NCI-H128 (cell line): ENCODE results near the gene SAMD4B.
"Not testable (repeated sequence)": the region's sequence is repeated elsewhere in the genome, so short reads cannot be mapped to it uniquely, and the experiment has no call there.

Source experiments
- DNase-seq: peaks from one replicate; lab custom pipeline; 2025; ENCODE audit not compliant: unreplicated experiment; lab: John Stamatoyannopoulos, UW

The SAMD4B gene

DNA sequence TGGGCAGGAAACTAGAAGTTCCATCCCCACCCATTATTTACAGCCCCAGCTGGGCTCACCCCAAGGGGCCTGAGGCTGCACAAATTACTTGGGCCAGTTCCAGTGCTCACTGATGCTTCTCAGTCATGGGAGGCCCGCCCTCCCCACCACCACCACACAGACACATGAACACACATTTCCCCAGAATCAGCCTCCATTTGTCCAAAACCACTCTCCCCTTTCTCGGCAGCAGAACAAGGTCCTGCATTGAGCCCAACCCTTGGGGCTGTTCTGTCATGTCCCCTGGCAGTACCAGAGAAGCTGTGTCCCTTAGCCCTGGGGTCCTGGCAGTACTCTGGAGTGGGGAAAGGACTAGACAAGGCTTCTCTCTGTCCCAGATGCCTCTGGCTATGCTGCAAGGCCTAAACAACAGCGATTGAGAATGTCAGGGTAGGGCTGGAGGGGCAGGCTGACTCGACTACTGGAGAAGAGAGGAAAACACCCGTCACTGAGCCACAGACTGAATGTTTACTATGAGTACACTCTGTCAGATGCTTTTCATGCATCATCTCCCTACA is 21.8 kb downstream of the SAMD4B start:
- DNase-seq, result no peak

DNA sequence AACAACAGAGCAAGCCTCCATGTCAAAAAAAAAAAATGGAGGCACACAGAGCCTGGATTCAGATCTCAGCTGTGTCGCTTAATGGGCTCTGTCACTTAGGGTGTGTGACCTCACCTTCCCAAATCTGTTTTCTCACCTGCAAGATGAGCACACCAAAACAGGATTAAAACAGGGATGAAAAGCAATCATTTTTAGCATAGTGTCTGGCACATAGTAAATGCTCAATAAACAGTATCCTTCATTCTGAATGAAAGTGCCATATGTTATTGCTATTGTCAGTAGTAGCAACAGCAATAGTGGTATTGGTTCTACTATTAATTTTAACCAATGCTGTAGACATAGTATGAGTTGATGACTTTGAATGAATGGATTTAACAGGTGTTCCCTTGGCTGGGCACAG is 23.3 kb downstream of the SAMD4B start:
- DNase-seq, result no peak

DNA sequence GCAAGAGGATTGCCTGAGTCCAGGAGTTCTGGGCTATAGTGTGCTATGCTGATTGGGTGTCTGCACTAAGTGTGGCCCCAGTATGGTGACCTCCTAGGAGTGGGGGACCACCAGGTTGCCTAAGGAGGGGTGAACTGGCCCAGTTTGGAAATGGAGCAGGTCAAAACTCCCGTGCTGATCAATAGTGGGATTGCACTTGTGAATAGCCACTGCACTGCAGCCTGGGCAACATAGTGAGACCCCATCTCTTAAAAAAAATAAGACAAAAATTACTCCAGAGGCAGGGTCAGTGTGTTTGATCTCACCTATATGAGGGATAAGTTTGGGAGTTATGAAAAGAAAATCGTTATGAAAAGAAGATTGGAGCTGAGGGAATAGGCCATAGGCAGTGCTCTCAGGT is 27.0 kb downstream of the SAMD4B start:
- no peak for DNase-seq

DNA sequence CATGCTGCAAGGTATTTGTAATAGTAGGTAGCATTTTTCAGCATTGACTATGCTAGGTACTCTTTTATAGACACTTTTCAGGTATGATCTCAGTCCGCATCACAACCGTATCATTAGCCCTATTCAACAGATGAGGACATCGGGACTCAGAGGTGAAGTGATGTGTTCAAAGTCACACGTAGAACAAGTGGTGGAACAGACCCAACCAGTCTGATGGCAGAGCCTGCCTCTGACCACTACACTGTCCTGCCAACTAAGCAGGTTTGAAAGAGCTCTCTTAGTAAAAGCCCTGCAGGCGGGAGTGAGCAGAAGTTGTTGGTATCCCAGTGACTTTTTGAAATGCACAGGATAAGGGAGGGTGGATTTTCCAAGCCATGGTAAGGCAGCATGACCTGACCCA is 28.5 kb downstream of the SAMD4B start:
- DNase-seq, result no peak

DNA sequence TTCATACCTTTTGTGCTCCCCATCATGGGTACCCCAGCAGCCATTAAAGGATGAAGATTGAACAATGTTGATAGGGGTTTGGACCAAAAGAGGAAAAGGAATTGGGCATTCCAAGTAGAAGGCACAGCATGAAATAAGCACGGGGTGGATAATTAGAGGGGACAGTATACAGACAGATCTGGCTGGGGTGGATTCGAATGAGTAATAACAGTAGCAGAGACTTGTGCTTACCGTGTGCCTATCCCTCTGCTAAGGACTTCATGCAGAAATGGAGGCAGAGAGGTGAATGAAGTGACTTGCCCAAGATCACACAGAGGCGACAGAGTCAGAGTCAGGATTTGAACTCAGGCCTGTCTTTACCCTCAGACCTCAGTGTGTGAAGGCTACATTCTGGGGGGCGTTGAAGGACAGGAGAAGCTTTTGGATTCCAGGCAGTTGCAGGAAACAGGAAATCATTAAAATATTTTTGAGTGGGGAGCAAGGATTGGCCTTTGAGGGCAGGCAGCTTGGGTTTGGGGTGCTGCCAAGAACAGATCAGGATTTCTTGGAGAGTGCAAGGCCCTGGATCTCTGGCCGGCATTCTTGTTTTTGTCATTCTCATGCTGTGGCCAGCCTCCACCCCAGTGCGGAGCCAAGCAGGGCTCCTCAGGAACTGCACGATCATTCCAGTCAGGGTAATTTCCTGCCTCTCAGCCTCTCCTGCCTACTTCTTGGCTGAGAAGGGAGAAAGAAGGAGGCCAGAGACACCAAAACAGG is 30.0 kb downstream of the SAMD4B start:
- DNase-seq, result no peak

DNA sequence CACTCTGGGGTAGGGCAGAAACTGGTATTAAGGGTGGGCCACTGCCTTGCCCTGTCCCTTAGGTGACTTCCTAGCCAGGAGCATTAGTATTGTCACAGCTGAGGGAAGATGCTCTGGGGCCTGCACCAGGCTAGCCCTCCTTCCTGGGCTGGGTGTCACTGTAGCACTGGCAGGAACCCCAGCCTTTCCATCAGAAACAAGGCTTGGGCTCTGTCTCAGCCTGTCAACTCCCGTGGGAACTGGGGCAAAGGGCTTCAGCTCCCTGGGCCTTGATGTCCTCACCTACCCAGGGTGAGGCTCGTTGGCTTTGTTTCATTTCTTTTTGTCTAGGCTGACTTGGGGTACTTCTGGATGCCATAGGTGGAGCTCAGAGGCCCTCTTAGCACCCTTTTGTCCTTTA is 30.7 kb downstream of the SAMD4B start:
- DNase-seq, result no peak

DNA sequence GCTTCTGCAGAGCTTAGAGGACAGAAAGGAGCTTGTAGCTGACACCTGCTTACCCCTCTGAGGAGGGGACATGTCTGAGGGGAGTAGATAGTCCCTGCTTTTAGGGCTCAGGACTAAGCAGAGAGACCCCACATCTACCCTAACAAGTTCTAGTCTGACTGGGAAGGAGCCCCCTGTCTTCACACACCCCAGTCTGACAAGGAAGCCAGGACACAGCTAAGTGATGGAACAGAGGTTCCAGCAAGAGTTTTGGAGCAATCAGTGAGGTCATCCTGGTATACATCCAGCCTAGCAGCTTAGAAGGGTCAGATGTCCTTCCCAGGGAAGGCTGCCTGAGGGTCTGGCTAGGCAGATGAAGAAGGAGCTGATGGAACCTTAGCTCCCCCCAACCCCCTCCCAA is 33.7 kb downstream of the SAMD4B start:
- no peak for DNase-seq

DNA sequence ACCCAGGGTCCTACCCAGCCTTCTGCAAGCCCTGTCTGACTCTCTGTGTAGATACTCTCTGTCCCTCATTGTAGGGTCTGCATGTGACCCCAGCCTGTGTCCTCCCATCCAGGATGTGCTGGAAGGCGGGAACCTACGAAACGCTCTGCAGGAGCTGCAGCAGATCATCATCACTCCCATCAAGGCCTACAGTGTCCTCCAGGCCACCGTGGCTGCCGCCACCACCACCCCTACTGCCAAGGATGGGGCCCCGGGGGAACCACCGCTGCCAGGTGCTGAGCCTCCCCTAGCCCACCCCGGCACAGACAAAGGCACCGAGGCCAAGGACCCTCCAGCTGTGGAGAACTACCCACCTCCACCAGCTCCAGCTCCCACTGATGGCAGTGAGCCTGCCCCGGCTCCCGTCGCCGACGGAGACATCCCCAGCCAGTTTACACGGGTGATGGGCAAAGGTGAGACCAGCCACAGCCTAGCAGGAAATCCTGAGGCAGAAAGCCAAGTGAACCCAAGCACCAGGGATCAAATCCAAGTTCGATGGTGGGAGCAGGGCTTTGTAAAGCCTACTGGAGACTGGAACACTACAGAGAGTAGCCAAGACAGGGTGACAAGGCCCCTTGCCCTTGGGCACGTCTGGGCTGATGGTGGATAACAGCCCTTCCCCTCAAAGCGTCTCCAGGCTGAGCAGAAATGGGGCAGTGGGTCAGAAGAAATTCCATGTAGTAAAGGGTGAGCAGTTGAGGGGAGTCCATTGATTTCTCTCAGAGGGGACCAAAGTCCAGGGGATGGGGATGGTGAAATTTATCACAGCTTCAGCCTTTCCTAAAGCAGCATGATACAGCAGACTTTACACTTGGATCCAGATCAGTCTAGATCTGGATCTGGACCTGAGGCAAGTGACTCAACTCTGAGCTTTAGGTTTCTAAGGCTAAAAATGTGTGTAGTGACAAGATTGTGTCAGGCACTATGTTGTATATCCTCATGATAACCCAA is 35.4 kb downstream of the SAMD4B start:
- DNase-seq, result no peak

DNA sequence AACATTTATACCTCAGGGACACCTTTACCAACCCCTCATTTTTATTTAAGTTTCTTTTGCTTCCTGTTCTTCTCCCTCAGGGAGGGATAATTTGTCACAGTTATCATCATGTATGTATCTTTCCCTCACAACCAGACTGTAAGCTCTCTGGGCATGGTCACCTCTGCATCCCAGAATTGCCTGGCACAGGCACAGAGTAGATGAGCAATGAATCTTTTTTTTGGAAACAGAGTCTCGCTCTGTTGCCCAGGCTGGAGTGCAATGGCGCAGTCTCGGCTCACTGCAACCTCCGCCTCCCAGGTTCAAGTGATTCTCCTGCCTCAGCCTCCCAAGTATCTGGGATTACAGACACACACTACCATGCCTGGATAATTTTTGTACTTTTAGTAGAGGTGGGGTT is 37.1 kb downstream of the SAMD4B start:
- DNase-seq, result not testable (repeated sequence)

DNA sequence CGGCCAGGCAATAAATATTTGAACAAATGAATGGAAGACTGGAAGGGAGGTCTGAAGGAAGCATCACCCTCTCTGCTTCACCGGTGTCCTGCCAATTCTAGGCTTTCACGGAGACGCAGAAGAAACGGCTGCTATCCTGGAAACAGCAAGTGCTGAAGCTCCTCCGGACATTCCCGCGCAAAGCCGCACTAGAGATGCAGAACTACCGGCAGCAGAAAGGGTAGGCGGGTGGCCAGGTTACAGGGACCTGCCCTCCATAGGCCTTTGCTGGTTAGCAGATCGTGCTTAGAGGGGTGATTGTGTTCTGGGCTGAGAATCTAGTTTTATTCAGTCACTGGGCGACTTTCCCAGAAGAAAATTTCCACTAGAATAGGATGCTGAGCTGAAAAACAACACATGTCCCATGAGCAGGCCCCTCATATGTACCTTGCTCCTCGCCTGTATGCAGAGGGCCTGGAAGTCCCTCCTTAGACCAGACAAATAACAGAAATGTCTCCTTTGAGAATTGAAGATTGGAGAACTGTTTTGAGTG is 37.7 kb downstream of the SAMD4B start:
- DNase-seq, result no peak

DNA sequence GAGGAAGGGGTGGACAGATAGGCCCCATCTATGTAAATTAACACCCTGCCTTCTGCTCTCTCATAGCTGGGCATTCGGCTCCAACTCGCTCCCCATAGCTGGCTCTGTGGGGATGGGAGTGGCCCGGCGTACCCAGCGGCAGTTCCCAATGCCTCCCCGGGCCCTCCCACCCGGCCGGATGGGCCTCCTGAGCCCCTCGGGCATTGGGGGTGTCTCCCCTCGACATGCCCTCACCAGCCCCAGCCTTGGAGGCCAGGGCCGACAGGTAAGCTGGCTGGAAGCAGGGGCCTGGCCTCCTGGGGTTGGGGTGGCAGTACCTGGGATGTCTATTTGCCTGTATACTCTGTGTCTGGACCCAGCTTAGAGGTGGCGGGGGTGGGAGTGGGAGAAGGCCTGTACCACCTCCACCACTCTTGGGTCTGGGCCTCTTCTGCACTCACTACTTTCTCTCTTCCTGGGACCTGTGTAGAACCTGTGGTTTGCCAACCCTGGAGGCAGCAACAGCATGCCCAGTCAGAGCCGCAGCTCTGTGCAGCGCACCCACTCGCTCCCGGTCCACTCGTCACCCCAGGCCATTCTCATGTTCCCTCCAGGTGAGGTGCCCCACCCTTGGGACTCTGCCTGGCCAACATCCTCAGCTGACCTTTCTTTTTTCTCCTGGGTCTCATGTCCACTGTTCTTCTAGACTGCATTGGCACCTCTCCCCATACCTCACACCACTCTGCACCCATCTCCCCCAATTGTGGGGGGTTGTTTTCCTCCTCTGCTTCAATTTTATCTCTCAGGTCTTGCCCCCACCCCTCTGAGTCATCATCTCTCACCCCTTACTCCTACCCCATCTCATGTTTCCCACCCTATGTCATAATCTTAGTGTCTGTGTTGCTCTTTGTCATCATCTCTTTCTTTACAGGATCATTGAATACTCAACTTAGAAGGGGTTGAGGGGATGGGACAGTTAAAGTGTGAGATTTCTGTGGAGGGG is 38.6 kb downstream of the SAMD4B start:
- no peak for DNase-seq

DNA sequence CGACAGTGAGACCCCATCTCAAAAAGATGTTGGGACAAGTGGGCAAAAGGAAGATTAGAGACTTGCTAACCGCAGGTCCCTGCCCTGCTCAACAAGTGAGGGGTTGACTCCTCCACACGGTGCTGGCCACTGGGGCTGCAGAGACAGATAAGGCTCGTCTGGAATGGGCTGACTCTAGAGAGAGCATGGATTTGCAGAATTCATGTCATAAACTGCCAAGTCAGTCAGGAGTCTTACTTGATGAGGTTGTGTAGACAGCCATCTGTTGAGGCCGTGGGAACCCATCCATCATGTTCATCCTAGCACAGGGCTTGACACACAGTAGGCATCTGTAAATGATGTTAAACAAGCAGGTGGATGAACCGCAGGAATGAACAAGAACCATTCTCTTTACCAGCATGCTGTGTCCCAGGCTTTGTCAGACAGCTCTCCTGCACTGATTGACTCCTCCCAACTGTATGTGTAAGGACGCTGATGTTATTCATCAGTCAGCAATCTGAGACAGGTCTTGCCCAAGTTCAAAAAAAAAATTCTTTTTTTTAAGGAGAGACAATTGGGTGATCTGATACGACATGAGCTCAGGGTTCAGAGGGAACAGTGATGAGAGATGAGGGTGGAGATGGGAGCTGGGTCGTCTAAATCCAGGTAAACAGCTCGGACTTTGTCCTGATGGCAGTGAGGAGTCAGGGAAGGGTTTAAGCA is 39.8 kb downstream of the SAMD4B start:
- no peak for DNase-seq

DNA sequence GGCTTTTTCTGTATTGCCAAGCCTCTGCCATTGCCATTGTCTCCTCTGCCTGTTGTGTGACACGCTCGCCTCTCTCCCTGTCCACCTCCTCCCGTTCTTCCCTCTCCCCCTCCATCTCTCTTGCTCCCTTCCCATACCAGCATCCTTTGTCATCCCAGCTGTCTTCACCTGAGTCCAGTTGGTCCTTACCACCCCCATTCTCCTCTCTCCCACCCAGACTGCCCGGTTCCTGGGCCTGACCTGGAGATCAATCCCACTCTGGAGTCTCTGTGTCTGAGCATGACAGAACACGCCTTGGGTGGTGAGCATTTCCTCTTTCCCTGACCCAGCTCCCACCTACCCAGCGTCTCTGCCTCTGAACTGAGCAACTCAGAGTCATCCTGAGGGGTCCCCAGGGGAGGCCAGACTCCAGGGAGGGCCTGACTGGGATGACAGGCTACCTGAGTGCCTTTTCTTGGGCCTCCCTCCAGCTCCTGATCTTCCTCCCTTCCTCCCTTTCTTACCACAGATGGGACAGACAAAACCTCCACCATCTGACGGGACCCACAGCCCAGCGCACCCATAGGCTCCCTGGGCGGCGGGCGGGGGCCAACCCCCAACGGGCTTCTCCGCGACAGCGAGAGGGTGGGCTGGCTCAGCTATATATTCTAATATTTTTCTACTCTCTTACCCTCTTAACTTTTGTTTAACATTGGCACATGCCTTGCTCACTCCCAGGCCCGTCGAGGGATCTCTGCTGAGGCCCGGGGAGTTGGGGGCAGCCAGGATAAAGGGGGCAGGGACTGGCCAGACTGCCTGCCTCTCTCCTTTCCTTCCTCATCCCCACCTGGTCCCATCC is 41.0 kb downstream of the SAMD4B start:
- no peak for DNase-seq

DNA sequence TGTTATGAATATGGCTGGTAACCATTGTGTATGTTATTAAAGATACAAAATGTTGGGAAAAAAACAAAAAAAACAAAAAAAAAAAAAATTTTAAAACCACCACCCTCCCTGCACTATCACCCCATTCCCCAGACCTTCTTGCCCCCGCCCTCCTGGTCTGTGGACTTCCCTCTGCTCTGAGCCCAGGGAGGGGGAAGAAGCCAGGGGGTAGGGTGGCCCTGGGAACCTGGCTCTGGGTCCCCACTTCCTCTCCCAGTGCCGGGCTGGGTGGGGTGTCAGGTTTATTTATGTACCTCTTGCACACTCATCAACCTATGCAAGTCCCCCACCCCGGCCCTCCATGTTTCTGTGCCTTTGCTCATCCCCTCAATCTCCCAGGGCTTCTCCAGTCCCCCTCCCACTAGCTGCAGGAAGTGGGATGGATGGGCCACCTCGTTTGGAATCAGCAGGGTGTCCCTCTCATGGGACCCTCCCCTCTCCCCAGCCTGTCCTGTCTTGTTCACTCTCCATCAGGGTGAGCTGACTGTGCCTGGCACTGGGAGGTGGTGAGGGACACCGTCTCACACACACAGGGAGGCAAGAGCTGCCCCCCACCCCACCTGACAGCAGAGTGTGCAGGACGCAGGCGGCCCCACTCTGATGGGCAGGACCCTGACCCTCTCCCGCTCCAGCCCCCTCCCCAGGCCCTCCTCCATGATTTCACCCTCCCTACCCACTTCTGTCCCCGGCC is 42.8 kb downstream of the SAMD4B start:
- DNase-seq, result no peak

DNA sequence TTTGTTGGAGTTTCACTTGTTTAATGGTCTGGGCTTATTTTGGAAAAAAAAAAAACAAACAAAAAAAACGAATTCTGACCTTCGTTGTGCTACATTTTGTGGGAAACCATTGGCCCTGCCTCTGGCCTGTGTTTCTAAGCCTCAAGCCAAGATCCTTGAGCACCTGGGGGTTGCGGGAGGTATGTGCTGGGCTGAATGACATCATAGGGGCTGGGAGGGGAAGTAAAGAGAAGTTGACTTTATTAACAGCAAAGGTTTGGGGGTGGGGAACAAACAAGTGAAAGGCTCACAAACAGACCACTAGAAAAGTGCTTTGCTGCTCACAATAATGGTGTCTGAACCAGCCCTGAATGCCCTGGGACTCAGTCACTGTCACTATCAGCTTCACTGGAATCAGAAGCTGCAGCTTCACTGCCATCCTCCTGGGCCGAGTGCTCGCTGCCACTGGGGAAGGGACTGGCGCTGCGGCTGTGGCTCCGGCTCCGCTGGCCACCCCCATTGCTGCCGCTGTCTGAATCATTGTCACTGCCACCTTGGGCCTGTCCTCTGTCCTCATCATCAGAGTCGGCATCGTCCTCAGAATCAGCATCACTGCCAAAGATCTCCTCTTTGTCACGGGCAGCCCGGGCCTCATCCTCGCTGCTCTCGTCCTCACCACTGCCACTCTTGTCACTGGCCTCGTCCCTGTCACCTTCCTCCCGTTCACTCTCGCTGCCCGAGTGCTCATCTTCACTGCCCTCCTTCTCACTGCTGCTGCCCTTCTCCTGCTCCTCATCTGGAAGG is 43.6 kb downstream of the SAMD4B start:
- no peak for DNase-seq

DNA sequence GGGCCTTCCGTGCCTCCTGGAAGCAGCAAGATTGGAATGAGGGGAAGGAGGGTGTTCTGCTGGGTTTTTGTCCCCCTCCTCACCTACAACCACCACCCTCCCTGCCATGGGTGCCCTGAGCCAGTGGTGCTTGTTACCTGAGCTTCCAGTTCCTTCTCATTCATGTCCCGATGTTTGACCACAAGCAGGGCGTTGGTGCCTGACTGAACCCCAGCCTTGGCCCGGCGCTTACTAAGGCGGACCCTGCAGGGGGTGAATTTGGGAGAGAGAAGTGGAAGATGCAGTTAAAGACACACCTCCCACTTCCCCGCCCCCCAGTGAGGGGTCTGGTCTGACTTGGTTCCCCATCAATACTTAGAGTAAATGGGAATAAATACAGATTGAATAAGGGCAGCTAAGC is 44.3 kb downstream of the SAMD4B start:
- no peak for DNase-seq

DNA sequence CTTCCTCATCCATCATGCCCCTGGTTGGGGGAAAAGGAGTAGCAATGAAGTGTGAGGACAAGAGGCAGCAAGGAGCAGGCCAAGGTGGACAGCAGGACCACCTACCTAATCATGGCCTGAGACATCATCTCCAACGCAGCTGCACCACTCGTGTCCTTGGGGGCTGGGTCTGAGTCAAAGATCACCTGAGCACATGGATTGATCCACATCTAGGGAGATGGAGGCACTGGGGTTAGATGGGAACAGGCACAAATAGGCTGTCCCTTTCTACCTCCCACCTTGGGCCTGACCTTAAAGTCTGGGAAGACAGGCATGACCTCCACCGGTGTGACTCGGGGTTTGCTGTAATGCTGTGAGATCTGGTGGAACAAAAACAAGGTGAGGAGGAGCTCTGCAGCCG is 46.4 kb downstream of the SAMD4B start:
- DNase-seq, result no peak
